GM19239 (cell line): ENCODE data around the gene SNX11.
A peak's percentile ranks its signal among the peaks of the same experiment; 100 is the strongest.

ENCODE experiments used
- DNase-seq: peaks from one replicate; pipeline ENCODE4 v3.0.0; 2011; ENCODE audit warnings: low spot score; ENCODE audit not compliant: insufficient read length
- FAIRE-seq: peaks from 2 replicates; lab custom pipeline; 2011; peaks lifted over from hg19 to GRCh38; lab: Jason Lieb, UNC

SNX11 gene

GRCh38 chr17:48093341-48094045 is 14.1 kb upstream of the SNX11 start:
- DNase-seq (no peak), FAIRE-seq (no peak)

- DNase-seq = no peak
- no peak for FAIRE-seq
These were observed 12.0 kb upstream of the SNX11 start for GRCh38 chr17:48095611-48096010.

GRCh38 chr17:48100160-48100559 is 7.4 kb upstream of the SNX11 start:
- FAIRE-seq = no peak
- DNase-seq = no peak

- DNase-seq (no peak), FAIRE-seq (no peak)
These were observed 7.0 kb upstream of the SNX11 start for GRCh38 chr17:48100591-48101011.

GRCh38 chr17:48101012-48101720 is 6.4 kb upstream of the SNX11 start, which contains the start of gene CBX1:
CBX1 (minus strand) TSS chr17:48101478; CDS start chr17:48077004, 24,474 bp downstream.
- FAIRE-seq (peak; percentile 91), DNase-seq (peak; percentile 77)

GRCh38 chr17:48102043-48102750 is 5.4 kb upstream of the SNX11 start:
- FAIRE-seq (no peak), DNase-seq (no peak)

- DNase-seq = no peak
- FAIRE-seq = no peak
These were observed 4.5 kb upstream of the SNX11 start for GRCh38 chr17:48102798-48103715.

GRCh38 chr17:48104440-48104839 is 3.1 kb upstream of the SNX11 start:
- no peak for DNase-seq
- no peak for FAIRE-seq

GRCh38 chr17:48106802-48107136 is 797 bp upstream of the SNX11 start:
- DNase-seq (no peak), FAIRE-seq (no peak)

- FAIRE-seq (no peak), DNase-seq (no peak)
These were observed 3.2 kb downstream of the SNX11 start for GRCh38 chr17:48110761-48111160.

- DNase-seq = no peak
- FAIRE-seq = no peak
These were observed 4.3 kb downstream of the SNX11 start for GRCh38 chr17:48111937-48112241.

- FAIRE-seq = peak; percentile 94
These were observed 5.7 kb downstream of the SNX11 start for GRCh38 chr17:48113201-48113676.

GRCh38 chr17:48121923-48122664 is 14.5 kb downstream of the SNX11 start:
- DNase-seq = no peak
- no peak for FAIRE-seq

More at GRCh38 chr17:48113201-48113676, 5.7 kb downstream of the SNX11 start:
- no peak for DNase-seq

GRCh38 chr17:48122665-48123045 is 15.1 kb downstream of the SNX11 start:
- no peak for FAIRE-seq
- DNase-seq = no peak

- FAIRE-seq = no peak
- no peak for DNase-seq
These were observed 15.5 kb downstream of the SNX11 start for GRCh38 chr17:48123111-48123510.

- no peak for FAIRE-seq
These were observed 16.3 kb downstream of the SNX11 start for GRCh38 chr17:48123776-48124388.

GRCh38 chr17:48125829-48126531 is 18.4 kb downstream of the SNX11 start:
- FAIRE-seq (no peak), DNase-seq (no peak)

More at GRCh38 chr17:48123776-48124388, 16.3 kb downstream of the SNX11 start:
- DNase-seq = no peak

- no peak for DNase-seq
- FAIRE-seq = no peak
These were observed 18.9 kb downstream of the SNX11 start for GRCh38 chr17:48126532-48126850.
